Measurements from ENCODE around the gene MAP3K19.
A peak's percentile ranks its signal among the peaks of the same experiment; 100 is the strongest.

The MAP3K19 gene

GRCh38 chr2:134919341-134920210 lies 127.7 kb downstream of the MAP3K19 start:
- H3K4me3 ChIP-seq = peak overlapping the region; percentile 94
- H3K27me3 ChIP-seq (ENCODE audit: low read depth) = no peaks in the 10 kb centered on the region
- H3K4me1 ChIP-seq = peaks cover 22% of the 10 kb centered on the region
- peak; percentile 61 to 67 for DNase-seq (ENCODE audit: low spot score in 2 of 2)
- H3K9me3 ChIP-seq = no peaks in the 10 kb centered on the region
- H3K36me3 ChIP-seq (replicated peaks) = no peaks in the 10 kb centered on the region
- in situ Hi-C loops (cut with MboI; ENCODE audit: low sequenced_read_pairs) = no loop called here

DNA sequence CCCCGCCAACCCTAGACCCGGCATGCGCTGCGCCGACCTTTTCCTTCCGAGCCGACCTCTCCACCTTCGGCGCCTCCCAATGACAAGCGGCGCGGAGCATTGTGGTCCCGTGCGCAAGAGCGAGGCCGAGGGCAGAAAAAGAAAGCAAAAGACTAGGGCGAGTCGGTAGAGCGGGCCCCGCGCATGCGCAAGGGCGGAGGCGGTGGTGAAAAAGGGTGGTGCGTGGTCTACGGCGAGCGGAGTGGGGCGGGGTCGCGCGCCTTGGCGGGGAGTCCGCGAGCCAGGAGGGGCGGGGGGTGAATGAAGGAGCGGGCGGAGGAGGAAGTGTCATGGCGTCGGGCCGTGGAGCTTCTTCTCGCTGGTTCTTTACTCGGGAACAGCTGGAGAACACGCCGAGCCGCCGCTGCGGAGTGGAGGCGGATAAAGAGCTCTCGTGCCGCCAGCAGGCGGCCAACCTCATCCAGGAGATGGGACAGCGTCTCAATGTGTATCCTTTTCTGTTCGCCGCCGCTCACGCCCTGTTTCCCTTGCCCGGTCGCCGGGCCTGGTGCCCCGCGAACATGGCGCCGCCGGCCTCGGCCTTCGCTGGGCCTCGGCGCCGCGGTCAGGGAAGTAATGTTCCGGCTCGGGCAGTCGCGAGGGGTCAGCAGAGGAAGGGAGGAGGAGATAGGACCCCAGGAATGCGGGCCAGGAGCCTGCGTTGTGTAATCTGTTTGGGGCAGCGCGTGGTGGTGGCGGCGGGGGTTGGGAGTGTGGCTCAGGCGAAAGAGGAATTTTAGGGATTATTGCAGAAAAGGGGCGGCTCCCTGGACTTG lies 128.5 kb downstream of the MAP3K19 start, which contains the start of gene CCNT2:
Gene CCNT2 (plus strand): TSS at position 297 of the 815 bp plus-strand sequence. CDS start 33 bp downstream, at position 330.
- Histone ChIP-seq H3K4me1 (peaks cover 21% of the 10 kb centered on the region), H3K36me3 (replicated peaks) (no peaks in the 10 kb centered on the region), H3K4me3 (peak within 1 kb of the TSS; percentile 94), H3K9me3 (no peaks in the 10 kb centered on the region), H3K27me3 (ENCODE audit: low read depth) (no peaks in the 10 kb centered on the region)
- peak; percentile 98 to 99 for DNase-seq (ENCODE audit: low spot score in 2 of 2)
- in situ Hi-C loops (cut with MboI; ENCODE audit: low sequenced_read_pairs) = no loop called here

DNA sequence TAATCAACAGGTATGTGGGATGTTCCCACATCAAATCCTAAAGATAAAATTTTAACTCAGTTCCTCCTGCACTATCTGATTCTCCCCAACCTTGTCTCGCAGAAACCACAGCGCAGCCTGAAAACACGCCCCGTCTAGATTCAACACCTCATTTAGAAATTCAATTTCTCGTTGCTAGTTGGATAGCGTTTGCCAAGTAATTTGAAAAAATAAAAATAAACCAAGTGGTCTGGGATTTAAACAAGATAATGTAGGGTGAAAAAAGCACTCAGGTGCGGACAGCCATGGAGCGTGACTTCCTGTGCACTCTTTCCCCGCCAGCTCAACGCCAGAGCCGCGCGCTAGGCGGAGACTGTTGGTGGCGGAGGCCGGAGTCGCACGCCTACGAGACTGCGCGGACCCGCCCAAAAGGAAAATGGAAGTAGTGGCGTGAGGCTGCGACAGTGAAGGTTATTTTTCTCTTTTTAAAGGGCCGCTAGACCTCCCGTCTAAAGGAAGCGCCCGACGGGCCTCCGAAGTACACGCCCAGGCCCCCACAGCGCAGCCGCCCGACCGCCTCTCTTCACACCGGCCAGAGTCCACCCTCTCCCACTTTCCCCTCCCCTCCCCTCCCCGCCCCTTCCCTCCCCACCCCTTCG lies 129.2 kb downstream of the MAP3K19 start:
- DNase-seq (ENCODE audit: low spot score in 2 of 2) = peak in 1 of 2 experiments; percentile 93
- H3K36me3 ChIP-seq (replicated peaks) = no peaks in the 10 kb centered on the region
- H3K4me1 ChIP-seq = peaks cover 17% of the 10 kb centered on the region
- H3K4me3 ChIP-seq = peak overlapping the region; percentile 94
- H3K9me3 ChIP-seq = no peaks in the 10 kb centered on the region
- no peaks in the 10 kb centered on the region for H3K27me3 ChIP-seq (ENCODE audit: low read depth)
- in situ Hi-C loops (cut with MboI; ENCODE audit: low sequenced_read_pairs) = no loop called here

DNA sequence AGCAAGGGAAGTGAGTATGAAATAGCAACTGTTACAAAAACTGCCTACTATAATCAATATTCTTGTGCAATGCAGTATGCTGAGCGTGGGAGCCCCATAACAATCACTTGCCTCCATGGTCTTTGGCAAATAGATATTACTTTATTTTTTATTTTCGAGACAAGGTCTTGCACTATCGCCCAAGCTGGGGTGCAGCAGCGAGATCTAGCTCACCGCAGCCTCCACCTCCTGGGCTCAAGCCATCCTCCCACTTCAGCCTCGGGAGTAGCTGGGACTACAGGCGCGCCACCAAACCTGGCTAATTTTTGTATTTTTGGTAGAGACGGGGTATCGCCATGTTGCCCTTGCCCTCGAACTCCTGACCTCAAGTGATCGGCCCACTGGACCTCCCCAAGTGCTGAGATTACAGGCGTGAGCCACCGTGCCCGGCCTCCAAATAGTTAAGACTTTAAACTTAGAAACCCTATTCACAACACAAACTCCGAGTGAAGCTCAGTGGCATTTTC lies 129.8 kb downstream of the MAP3K19 start:
- peaks cover 13% of the 10 kb centered on the region for H3K4me1 ChIP-seq
- H3K4me3 ChIP-seq = peak overlapping the region; percentile 94
- no peaks in the 10 kb centered on the region for H3K9me3 ChIP-seq
- H3K27me3 ChIP-seq (ENCODE audit: low read depth) = no peaks in the 10 kb centered on the region
- DNase-seq (ENCODE audit: low spot score in 2 of 2) = peak in 1 of 2 experiments; percentile 9
- no peaks in the 10 kb centered on the region for H3K36me3 ChIP-seq (replicated peaks)
- in situ Hi-C loops (cut with MboI; ENCODE audit: low sequenced_read_pairs) = no loop called here
